DMS79 treated with DMSO at 0.1 percent for 48 hours (cell line): Measurements from ENCODE around the gene SPEF2.
"Not testable (repeated sequence)": the region's sequence is repeated elsewhere in the genome, so short reads cannot be mapped to it uniquely, and the experiment has no call there.

ENCODE experiments used
- DNase-seq: peaks from one replicate; lab custom pipeline; 2025; lab: John Stamatoyannopoulos, UW

SPEF2 gene

GRCh38 chr5:35651002-35651756 is 33.5 kb downstream of the SPEF2 start:
- peak; percentile 1 for DNase-seq

- no peak for DNase-seq
Measured at GRCh38 chr5:35656721-35657120, 39.1 kb downstream of the SPEF2 start.

- no peak for DNase-seq
Measured at GRCh38 chr5:35657877-35658276, 40.2 kb downstream of the SPEF2 start.

DNA sequence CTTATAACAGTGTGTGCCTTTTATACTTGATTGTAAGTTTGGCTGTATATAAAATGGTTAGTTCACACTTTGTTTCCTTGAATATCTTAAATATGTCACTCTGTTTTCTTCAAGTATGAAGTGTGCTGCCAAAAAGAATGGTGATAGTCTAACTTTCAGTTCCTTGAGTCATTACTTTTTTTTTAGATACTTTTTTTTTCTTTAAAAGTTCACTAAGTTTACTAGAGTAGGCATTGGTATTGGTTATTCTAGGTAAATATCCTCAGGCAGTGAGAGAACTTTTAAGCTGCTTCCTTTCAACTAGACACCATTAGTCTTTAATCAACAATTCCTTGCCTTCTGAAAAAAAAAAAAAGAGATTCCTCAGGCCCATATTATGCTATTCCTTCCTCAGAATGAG is 41.9 kb downstream of the SPEF2 start:
- DNase-seq: no peak

DNA sequence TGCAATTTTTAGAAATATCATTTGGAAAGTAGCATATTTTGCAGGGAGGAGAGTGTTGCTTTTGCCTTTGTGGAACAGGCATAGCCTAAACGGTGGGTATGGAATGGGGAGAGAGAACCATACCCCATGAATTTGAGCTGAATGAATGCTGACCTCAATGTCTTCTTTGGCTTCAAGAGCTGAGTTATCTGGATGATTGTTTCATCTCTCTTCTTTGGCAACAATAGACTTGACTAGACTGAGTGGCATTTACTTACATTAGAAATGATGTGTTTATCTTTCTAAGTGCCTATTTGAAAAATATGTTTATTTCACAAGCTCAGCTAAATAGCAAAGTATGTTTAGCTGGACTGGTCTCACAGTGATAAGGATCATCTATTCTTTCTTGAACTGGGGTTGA is 42.8 kb downstream of the SPEF2 start:
- no peak for DNase-seq

- no peak for DNase-seq
Measured at GRCh38 chr5:35664584-35664983, 46.9 kb downstream of the SPEF2 start.

GRCh38 chr5:35665096-35665495 is 47.4 kb downstream of the SPEF2 start:
- DNase-seq: no peak

- DNase-seq: no peak
Measured at GRCh38 chr5:35668319-35668718, 50.7 kb downstream of the SPEF2 start.

GRCh38 chr5:35668794-35669193 is 51.1 kb downstream of the SPEF2 start:
- DNase-seq: no peak

- no peak for DNase-seq
Measured at GRCh38 chr5:35671541-35672295, 54.1 kb downstream of the SPEF2 start.

- DNase-seq: not testable (repeated sequence)
Measured at GRCh38 chr5:35672296-35672655, 54.6 kb downstream of the SPEF2 start.

GRCh38 chr5:35672995-35673394 is 55.3 kb downstream of the SPEF2 start:
- no peak for DNase-seq

GRCh38 chr5:35674049-35674448 is 56.4 kb downstream of the SPEF2 start:
- no peak for DNase-seq

- no peak for DNase-seq
Measured at GRCh38 chr5:35675392-35675791, 57.7 kb downstream of the SPEF2 start.

DNA sequence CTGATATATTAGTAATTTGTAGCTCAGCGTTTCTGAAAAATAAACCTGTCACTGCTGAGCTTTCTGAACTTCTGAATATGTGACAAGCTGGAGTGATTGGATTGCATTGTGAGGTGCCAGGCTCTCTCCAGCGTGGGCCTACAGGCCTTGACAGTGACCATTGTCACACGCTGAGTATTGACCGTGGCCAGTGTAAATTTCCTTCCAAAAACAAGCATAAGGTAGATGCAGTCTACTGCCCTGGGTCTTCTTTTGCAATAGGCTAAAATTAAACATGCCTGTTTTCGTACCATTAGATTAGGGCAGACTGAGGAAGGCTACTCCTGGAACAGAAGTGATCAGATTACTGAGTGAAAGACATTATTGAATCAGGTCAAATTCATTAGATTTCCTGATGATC is 60.2 kb downstream of the SPEF2 start:
- DNase-seq: no peak

DNA sequence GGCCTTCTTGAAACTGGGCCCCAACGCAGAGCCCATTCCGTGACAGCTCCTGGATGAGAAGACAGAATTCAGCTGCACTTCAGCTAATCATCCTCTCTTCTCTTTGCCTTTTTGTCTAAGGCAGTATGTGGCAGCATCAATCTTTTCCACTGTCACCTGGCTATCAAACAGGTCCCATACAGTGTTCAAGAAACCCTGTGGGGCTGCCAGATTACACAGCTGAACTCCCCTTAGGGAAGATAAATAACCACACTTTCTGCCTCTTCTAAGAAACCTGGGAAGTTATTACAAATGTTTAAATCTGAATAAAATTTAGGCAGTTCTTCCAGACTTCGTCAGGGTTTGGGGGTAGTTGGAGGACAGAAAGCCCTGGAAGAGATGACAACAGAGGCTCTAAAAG is 61.0 kb downstream of the SPEF2 start:
- DNase-seq: no peak

DNA sequence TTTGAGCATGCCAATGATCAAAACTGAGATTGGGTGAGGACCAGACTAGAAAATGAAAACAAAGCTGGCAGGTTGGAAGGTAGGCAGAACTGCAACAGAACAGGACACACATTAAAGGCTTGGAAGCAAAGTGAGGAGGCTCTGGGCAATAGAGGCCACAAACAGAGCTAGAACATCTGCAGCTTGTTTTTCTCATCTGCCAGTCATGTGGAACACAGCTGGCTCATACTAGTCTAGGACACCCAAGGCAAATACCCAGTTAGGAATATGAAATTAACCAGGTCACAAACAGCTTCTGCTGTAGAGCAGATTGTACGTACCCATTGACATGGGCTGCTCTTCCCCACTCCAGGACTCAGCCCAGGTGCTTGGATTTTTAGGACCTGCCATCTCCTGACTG is 61.7 kb downstream of the SPEF2 start:
- no peak for DNase-seq

DNA sequence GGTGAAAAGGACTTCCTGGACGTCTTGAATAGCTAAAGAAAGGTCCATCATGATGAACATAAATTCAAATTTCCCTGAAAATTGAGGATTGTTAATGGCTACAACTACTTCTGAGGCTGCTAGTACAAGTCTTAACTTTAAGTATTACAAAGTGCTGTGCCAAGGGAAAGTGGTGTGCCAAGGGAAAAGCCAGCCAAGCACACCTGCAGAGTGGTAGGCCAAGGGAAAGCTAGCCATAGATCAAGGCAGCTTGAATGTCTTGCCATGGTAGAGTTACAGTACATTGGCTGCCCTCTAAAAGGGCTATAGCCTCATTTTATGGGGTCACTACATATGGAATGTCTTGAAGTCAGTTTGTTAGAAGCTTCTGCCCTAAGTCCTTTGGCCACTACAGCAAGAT is 64.2 kb downstream of the SPEF2 start:
- no peak for DNase-seq

GRCh38 chr5:35683466-35683865 is 65.8 kb downstream of the SPEF2 start:
- no peak for DNase-seq

GRCh38 chr5:35685161-35685560 is 67.5 kb downstream of the SPEF2 start:
- no peak for DNase-seq

GRCh38 chr5:35687961-35688360 is 70.3 kb downstream of the SPEF2 start:
- no peak for DNase-seq

GRCh38 chr5:35694481-35694880 is 76.8 kb downstream of the SPEF2 start:
- no peak for DNase-seq

DNA sequence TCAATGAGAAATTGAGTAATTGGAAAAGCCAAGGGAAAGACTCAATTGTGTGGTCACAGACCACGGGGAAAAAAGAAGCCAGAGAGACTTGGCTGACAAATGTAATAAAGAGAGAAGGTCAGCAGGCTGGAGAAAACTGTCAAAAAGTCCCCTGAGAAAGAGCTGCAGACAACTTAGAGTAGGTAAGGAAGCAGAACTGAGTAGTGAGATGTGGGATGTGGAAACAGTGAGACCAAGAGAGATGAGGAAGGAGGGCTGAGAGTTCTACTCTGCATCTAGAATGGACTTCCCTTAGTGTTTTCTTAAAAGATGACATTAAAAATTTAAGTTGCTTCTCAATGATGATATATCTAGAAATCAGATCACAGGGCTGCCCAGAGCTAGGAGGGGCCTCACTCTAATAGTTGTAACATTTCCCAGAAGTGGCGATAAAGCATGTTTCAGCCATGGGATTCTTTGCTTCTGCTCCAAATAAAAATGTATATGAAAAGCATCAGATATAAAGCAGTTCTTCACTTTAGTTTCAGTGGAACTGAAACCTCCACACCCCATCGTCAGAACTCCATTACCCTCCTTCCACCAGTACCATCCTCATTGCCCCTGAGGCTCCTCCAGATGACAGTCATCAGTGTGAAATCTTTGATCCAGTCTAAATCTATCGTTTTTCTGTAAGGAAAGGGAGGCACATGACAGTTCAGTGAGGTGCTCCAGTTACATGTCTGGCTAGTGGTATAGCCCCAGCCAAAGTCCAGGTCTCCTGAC is 80.6 kb downstream of the SPEF2 start:
- DNase-seq: no peak
